GM23338 (cell line): ENCODE measurements around the gene COQ8B. TPM values are rescaled to one million over a fixed set of nuclear protein-coding genes. Genes with fewer than 3 reads are reported as not detected.

Experiments
- ATAC-seq: fragments of 200-7000 bp; cut with Tn5 transposase; 3 replicates; pipeline ENCODE4 v1.9.1; 2020
- DNase-seq: peaks from one replicate; pipeline ENCODE4 v3.0.0-alpha.2; 2015; ENCODE audit warnings: low spot score
- H2AFZ ChIP-seq: fragments of 200-600 bp; sonication (generic); 2 replicates; pipeline ENCODE4 v1.8.0; 2016; ENCODE audit warnings: antibody characterized with exemption, mild to moderate bottlenecking, moderate library complexity
- H3F3A ChIP-seq: fragments of 200-600 bp; sonication (generic); replicated peaks from 2 replicates; pipeline ENCODE4 v1.8.0; 2017; ENCODE audit warnings: antibody characterized with exemption, mixed run types, low read depth
- H3K27ac ChIP-seq: fragments of 200-600 bp; sonication (generic); 2 replicates; pipeline ENCODE4 v1.6.1; 2016; ENCODE audit warnings: low read depth
- H3K27me3 ChIP-seq: fragments of 200-600 bp; sonication (generic); 2 replicates; pipeline ENCODE4 v1.8.0; 2016; ENCODE audit warnings: mild to moderate bottlenecking, mixed run types, moderate library complexity; ENCODE audit not compliant: insufficient read depth
- H3K36me3 ChIP-seq: fragments of 200-600 bp; sonication (generic); 2 replicates; pipeline ENCODE4 v1.8.0; 2016; ENCODE audit warnings: mild to moderate bottlenecking; ENCODE audit not compliant: insufficient read depth
- H3K4me1 ChIP-seq: fragments of 200-600 bp; sonication (generic); 2 replicates; pipeline ENCODE4 v1.8.0; 2016; ENCODE audit warnings: mild to moderate bottlenecking, moderate library complexity; ENCODE audit not compliant: insufficient read depth
- H3K4me2 ChIP-seq: fragments of 200-600 bp; sonication (generic); 2 replicates; pipeline ENCODE4 v1.7.1; 2017; ENCODE audit warnings: mixed run types
- H3K4me3 ChIP-seq: fragments of 200-600 bp; sonication (generic); 2 replicates; pipeline ENCODE4 v1.6.1; 2016; ENCODE audit warnings: mixed run types
- H3K79me2 ChIP-seq: fragments of 200-600 bp; sonication (generic); replicated peaks from 2 replicates; pipeline ENCODE4 v1.8.0; 2017; ENCODE audit warnings: mild to moderate bottlenecking; ENCODE audit not compliant: insufficient read depth
- H3K9me2 ChIP-seq: fragments of 200-600 bp; sonication (generic); 2 replicates; pipeline ENCODE4 v1.8.0; 2017; ENCODE audit not compliant: insufficient read depth
- H4K20me1 ChIP-seq: fragments of 200-600 bp; sonication (generic); replicated peaks from 2 replicates; pipeline ENCODE4 v1.8.0; 2017; ENCODE audit warnings: mild to moderate bottlenecking; ENCODE audit not compliant: insufficient read depth
- H3K27ac Mint-ChIP-seq: 2 replicates; pipeline ENCODE4 v1.8.0; 2020; ENCODE audit warnings: inconsistent platforms, mild to moderate bottlenecking, moderate library complexity, mixed read lengths
- H3K27me3 Mint-ChIP-seq: 3 replicates; pipeline ENCODE4 v1.8.0; 2022; ENCODE audit warnings: low read depth, mild to moderate bottlenecking, moderate library complexity, mixed read lengths, inconsistent platforms; ENCODE audit not compliant: insufficient read depth, poor library complexity
- H3K36me3 Mint-ChIP-seq: 3 replicates; pipeline ENCODE4 v1.8.0; 2021; ENCODE audit warnings: low read depth, mild to moderate bottlenecking, inconsistent platforms, moderate library complexity, mixed read lengths
- H3K4me1 Mint-ChIP-seq: 3 replicates; pipeline ENCODE4 v1.8.0; 2020; ENCODE audit warnings: mild to moderate bottlenecking, inconsistent platforms, mixed read lengths
- H3K4me3 Mint-ChIP-seq: 3 replicates; pipeline ENCODE4 v1.8.0; 2021; ENCODE audit warnings: moderate library complexity, mild to moderate bottlenecking, inconsistent platforms, mixed read lengths
- H3K9me3 Mint-ChIP-seq: 3 replicates; pipeline ENCODE4 v1.8.0; 2020; ENCODE audit warnings: moderate library complexity, mild to moderate bottlenecking, inconsistent platforms, mixed read lengths
- CREB1 ChIP-seq: fragments of 250-450 bp; sonication (Bioruptor Pico); IDR thresholded peaks from 2 replicates; pipeline ENCODE4 v1.5.0; 2020; ENCODE audit warnings: low read depth, mild to moderate bottlenecking, moderate library complexity
- EZH2 ChIP-seq: fragments of 200-600 bp; sonication (generic); IDR thresholded peaks from one replicate; pipeline ENCODE4 v1.8.0; 2017; ENCODE audit warnings: antibody characterized with exemption, mild to moderate bottlenecking, low read depth; ENCODE audit not compliant: unreplicated experiment
- EZH2phosphoT487 ChIP-seq: fragments of 200-600 bp; sonication (generic); IDR thresholded peaks from one replicate; pipeline ENCODE4 v1.8.1; 2018; ENCODE audit warnings: antibody characterized with exemption; ENCODE audit not compliant: unreplicated experiment
- JUNB ChIP-seq: IDR thresholded peaks from one replicate; pipeline ENCODE4 v1.6.1; 2016; ENCODE audit warnings: antibody characterized with exemption; ENCODE audit not compliant: unreplicated experiment
- POLR2AphosphoS5 ChIP-seq: IDR thresholded peaks from 2 replicates; pipeline ENCODE4 v1.6.1; 2016; ENCODE audit warnings: antibody characterized with exemption, low read depth
- STAT1 ChIP-seq: IDR thresholded peaks from one replicate; pipeline ENCODE4 v1.6.1; 2016; ENCODE audit warnings: antibody characterized with exemption; ENCODE audit not compliant: unreplicated experiment
- ZNF114 ChIP-seq: fragments of 250-450 bp; sonication (Bioruptor Pico); IDR thresholded peaks from 2 replicates; pipeline ENCODE4 v1.5.0; 2020; ENCODE audit warnings: mild to moderate bottlenecking, moderate library complexity
- polyA plus RNA-seq: library from polyadenylated mRNA; unstranded; fragments of >200 nt; fragmentation: Nextera tagmentation; extraction: Ambion mirVana; gene quantifications from 2 replicates; pipeline ENCODE4 v1.2.1, GENCODE V29; 2016
- total RNA-seq: library from RNA; depleted of rRNA; stranded (reverse); fragments of >200 nt; shearing (Covaris generic); gene quantifications from 2 replicates; pipeline ENCODE4 v1.2.3, GENCODE V29; 2014
- TF ChIP-seq, protein P1 (sequence below): IDR thresholded peaks from 2 replicates; pipeline ENCODE4 v1.6.1; 2016; ENCODE audit warnings: antibody characterized with exemption
- TF ChIP-seq, protein P2 (sequence below): fragments of 250-450 bp; sonication (Bioruptor Pico); IDR thresholded peaks from 2 replicates; pipeline ENCODE4 v1.5.0; 2020; ENCODE audit warnings: mild to moderate bottlenecking, moderate library complexity

COQ8B gene
- total and polyA plus RNA-seq, 2 experiments from 2014 or later: 13.9 to 59.6 TPM

DNA sequence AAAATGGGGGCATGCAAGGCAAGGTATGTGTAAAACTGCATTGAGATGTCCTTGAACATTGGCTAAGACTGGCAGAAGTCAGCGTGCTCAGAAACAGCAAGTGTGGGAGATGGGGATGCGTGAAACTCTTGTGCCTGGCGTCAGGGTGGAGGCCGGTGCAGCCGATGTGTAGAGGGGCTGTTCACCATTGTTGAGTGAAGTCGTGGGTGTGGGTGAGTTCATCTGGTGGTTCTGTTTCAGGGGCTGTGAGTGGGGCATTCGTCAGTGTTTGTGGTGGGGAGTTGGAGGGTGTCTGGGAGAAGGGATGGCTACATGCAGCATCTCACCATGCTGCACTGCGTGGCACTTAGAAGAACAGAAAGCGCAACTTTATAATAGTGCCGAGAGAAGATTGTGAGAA is 47.3 kb upstream of the COQ8B start (continued):
- TF ChIP-seq, protein P1, sequence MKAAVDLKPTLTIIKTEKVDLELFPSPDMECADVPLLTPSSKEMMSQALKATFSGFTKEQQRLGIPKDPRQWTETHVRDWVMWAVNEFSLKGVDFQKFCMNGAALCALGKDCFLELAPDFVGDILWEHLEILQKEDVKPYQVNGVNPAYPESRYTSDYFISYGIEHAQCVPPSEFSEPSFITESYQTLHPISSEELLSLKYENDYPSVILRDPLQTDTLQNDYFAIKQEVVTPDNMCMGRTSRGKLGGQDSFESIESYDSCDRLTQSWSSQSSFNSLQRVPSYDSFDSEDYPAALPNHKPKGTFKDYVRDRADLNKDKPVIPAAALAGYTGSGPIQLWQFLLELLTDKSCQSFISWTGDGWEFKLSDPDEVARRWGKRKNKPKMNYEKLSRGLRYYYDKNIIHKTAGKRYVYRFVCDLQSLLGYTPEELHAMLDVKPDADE: no peak
- TF ChIP-seq JUNB (no peak), ZNF114 (no peak), STAT1 (no peak), CREB1 (no peak)
- TF ChIP-seq, protein P2, sequence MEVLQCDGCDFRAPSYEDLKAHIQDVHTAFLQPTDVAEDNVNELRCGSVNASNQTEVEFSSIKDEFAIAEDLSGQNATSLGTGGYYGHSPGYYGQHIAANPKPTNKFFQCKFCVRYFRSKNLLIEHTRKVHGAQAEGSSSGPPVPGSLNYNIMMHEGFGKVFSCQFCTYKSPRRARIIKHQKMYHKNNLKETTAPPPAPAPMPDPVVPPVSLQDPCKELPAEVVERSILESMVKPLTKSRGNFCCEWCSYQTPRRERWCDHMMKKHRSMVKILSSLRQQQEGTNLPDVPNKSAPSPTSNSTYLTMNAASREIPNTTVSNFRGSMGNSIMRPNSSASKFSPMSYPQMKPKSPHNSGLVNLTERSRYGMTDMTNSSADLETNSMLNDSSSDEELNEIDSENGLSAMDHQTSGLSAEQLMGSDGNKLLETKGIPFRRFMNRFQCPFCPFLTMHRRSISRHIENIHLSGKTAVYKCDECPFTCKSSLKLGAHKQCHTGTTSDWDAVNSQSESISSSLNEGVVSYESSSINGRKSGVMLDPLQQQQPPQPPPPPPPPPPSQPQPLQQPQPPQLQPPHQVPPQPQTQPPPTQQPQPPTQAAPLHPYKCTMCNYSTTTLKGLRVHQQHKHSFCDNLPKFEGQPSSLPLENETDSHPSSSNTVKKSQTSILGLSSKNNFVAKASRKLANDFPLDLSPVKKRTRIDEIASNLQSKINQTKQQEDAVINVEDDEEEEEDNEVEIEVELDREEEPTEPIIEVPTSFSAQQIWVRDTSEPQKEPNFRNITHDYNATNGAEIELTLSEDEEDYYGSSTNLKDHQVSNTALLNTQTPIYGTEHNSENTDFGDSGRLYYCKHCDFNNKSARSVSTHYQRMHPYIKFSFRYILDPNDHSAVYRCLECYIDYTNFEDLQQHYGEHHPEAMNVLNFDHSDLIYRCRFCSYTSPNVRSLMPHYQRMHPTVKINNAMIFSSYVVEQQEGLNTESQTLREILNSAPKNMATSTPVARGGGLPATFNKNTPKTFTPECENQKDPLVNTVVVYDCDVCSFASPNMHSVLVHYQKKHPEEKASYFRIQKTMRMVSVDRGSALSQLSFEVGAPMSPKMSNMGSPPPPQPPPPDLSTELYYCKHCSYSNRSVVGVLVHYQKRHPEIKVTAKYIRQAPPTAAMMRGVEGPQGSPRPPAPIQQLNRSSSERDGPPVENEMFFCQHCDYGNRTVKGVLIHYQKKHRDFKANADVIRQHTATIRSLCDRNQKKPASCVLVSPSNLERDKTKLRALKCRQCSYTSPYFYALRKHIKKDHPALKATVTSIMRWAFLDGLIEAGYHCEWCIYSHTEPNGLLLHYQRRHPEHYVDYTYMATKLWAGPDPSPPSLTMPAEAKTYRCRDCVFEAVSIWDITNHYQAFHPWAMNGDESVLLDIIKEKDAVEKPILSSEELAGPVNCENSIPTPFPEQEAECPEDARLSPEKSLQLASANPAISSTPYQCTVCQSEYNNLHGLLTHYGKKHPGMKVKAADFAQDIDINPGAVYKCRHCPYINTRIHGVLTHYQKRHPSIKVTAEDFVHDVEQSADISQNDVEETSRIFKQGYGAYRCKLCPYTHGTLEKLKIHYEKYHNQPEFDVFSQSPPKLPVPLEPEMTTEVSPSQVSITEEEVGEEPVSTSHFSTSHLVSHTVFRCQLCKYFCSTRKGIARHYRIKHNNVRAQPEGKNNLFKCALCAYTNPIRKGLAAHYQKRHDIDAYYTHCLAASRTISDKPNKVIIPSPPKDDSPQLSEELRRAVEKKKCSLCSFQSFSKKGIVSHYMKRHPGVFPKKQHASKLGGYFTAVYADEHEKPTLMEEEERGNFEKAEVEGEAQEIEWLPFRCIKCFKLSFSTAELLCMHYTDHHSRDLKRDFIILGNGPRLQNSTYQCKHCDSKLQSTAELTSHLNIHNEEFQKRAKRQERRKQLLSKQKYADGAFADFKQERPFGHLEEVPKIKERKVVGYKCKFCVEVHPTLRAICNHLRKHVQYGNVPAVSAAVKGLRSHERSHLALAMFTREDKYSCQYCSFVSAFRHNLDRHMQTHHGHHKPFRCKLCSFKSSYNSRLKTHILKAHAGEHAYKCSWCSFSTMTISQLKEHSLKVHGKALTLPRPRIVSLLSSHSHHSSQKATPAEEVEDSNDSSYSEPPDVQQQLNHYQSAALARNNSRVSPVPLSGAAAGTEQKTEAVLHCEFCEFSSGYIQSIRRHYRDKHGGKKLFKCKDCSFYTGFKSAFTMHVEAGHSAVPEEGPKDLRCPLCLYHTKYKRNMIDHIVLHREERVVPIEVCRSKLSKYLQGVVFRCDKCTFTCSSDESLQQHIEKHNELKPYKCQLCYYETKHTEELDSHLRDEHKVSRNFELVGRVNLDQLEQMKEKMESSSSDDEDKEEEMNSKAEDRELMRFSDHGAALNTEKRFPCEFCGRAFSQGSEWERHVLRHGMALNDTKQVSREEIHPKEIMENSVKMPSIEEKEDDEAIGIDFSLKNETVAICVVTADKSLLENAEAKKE (CRISPR knock-in tag): no peak

DNA sequence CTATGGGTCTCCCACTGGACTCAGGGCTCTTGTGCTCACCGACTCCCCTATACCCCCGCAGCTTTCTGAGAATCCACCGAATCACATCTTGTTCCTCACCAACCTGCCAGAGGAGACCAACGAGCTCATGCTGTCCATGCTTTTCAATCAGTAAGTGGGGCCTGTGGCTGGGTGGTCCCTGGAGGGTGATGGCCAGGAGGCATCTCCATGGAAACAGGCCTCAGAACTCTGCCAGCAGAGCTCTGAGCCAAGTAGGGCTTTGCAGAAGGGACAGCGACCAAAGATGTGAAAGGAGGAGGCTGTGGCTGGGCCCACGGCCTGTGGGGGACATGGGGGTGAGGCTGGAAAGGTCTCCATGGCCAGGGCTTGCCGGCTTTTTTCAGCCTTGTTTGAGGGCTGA is 46.8 kb upstream of the COQ8B start:
- H3K4me1 ChIP-seq: no peaks in the 10 kb centered on the region
- H3K4me1 Mint-ChIP-seq: no peaks in the 10 kb centered on the region
- ATAC-seq (no peak), DNase-seq (no peak)
- H2AFZ ChIP-seq: no peak overlapping the region
- peaks cover 54% of the 10 kb centered on the region for H3F3A ChIP-seq
- peaks cover 2% of the 10 kb centered on the region for H3K27me3 Mint-ChIP-seq
- H3K27ac ChIP-seq: no peak overlapping the region
- H3K36me3 Mint-ChIP-seq: peaks cover 86% of the 10 kb centered on the region
- no peak overlapping the region for H3K4me2 ChIP-seq
- H3K4me3 ChIP-seq: no peak overlapping the region
- H3K36me3 ChIP-seq: peaks cover 71% of the 10 kb centered on the region
- no peak overlapping the region for H3K4me3 Mint-ChIP-seq
- H4K20me1 ChIP-seq: peaks cover 38% of the 10 kb centered on the region
- H3K9me2 ChIP-seq: no peaks in the 10 kb centered on the region
- H3K9me3 Mint-ChIP-seq: no peaks in the 10 kb centered on the region
- no peaks in the 10 kb centered on the region for H3K27me3 ChIP-seq
- no peak overlapping the region for H3K27ac Mint-ChIP-seq
- peaks cover 23% of the 10 kb centered on the region; the same call in 1 of the 2 replicates for H3K79me2 ChIP-seq
- TF ChIP-seq, protein P1: no peak
- TF ChIP-seq ZNF114 (no peak), POLR2AphosphoS5 (no peak), EZH2phosphoT487 (no peak), EZH2 (no peak)
